Fibroblast of villous mesenchyme (primary cell): ENCODE measurements around the gene NR6A1. TPM values are rescaled to one million over a fixed set of nuclear protein-coding genes. Genes with fewer than 3 reads are reported as not detected.

ENCODE experiments used
- DNase-seq: peaks from one replicate; pipeline ENCODE4 v3.0.0-alpha.2; 2010; ENCODE audit warnings: low read depth
- H3K4me3 ChIP-seq: 2 replicates; pipeline ENCODE4 v1.5.1; 2011; ENCODE audit warnings: low read depth, mild to moderate bottlenecking, low read length
- total RNA-seq: library from RNA; depleted of rRNA; stranded (reverse); fragments of >200 nt; gene quantifications from 2 replicates; pipeline ENCODE4 v1.2.3, GENCODE V29; 2012
- TF ChIP-seq, protein P1 (sequence below): IDR thresholded peaks from 2 replicates; pipeline ENCODE4 v1.5.1; 2012; ENCODE audit warnings: low read depth, mild to moderate bottlenecking, low read length; ENCODE audit not compliant: insufficient read depth

NR6A1 gene
- under 0.01 and 0.32 TPM in 2 replicates for total RNA-seq

GRCh38 chr9:124771021-124771866, at the start of gene NR6A1:
TSS of gene NR6A1 (minus strand) at chr9:124771311.
- H3K4me3 ChIP-seq, result peak within 1 kb of the TSS; percentile 70

GRCh38 chr9:124818431-124819281, 47.5 kb upstream of the NR6A1 start:
- TF ChIP-seq, protein P1, sequence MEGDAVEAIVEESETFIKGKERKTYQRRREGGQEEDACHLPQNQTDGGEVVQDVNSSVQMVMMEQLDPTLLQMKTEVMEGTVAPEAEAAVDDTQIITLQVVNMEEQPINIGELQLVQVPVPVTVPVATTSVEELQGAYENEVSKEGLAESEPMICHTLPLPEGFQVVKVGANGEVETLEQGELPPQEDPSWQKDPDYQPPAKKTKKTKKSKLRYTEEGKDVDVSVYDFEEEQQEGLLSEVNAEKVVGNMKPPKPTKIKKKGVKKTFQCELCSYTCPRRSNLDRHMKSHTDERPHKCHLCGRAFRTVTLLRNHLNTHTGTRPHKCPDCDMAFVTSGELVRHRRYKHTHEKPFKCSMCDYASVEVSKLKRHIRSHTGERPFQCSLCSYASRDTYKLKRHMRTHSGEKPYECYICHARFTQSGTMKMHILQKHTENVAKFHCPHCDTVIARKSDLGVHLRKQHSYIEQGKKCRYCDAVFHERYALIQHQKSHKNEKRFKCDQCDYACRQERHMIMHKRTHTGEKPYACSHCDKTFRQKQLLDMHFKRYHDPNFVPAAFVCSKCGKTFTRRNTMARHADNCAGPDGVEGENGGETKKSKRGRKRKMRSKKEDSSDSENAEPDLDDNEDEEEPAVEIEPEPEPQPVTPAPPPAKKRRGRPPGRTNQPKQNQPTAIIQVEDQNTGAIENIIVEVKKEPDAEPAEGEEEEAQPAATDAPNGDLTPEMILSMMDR, result no peak
- DNase-seq, result peak; percentile 60
- H3K4me3 ChIP-seq, result no peak overlapping the region

More at GRCh38 chr9:124771021-124771866, at the start of gene NR6A1:
- TF ChIP-seq, protein P1, result no peak
- peak; percentile 97 for DNase-seq

DNA sequence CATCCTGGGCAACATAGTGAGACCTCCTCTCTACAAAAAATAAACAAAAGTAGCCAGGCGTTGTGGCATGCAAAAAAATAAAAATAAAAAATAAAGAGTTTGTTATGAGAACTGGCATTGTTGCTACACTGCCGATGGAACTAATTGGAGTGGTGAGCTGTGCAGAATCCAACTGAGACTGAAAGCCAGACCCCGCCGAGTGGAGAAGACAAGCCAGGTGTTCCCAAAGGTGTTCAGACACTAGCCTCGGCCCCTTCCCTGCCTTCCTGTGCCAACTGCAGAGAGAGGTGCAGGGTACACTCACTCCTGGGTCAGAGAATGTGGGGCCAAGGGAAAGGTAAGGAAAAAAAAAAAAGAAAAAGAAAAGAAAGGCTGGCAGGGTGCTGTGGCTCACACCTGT, 44.5 kb upstream of the NR6A1 start:
- TF ChIP-seq, protein P1, result no peak
- H3K4me3 ChIP-seq, result no peak overlapping the region
- no peak for DNase-seq

DNA sequence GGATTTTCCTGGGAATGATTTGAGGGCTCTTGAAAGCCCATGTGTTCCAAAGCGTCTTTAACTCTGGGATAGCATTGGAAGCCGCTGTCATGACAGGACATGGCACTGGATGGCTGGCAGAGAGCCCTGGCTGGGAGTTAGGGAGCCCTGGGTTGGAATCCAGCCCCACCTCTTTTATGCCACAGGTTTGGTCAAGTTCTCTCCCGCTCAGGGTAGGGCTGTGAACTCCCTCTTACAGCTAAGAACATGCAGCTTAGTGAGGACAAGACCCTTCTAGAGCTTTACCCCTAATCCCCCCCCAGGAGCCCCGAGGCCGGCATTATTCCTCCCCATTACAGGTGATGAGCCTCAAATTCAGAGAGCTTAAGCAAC, 43.0 kb upstream of the NR6A1 start:
- no peak for DNase-seq
- TF ChIP-seq, protein P1, result no peak
- H3K4me3 ChIP-seq, result no peak overlapping the region

DNA sequence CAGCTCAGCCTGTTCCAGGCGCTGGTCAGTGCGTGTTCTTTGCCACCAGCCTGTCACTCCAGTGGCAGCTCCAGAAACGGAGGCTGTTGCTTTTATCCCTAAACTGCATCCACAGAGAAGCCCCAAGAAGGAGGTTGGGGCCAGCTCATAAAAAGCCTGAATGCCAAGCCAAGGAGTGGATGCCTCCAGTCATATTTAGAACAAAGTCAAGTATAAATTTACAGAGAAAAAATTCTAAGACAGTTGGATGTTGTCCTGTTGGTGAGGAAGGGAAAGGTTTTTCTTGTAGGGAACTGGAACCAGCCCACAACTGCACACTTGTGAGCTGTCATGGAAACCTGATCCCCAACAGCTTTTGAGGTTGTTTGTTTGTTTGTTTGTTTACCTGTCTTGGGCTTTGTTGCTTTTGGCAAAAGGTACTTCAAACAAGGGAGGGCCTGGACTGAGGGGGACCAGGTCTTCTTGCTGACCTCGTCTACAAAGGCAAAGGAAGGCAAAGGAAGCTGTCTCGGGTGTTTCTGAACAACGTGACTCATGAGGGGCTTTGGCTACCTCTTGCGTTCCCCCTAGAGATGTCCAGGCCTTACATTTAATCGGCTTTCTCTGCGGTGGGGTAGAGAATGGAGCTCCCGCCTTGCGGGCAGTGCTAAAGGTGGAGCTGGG, 42.5 kb upstream of the NR6A1 start:
- DNase-seq, result no peak
- TF ChIP-seq, protein P1, result no peak
- no peak overlapping the region for H3K4me3 ChIP-seq

GRCh38 chr9:124813041-124813440, 41.9 kb upstream of the NR6A1 start:
- no peak for DNase-seq
- TF ChIP-seq, protein P1, result no peak
- H3K4me3 ChIP-seq, result no peak overlapping the region
